PC-9 (cell line): Measurements from ENCODE around the gene SH3RF3. TPM values are rescaled to one million over a fixed set of nuclear protein-coding genes. Genes with fewer than 3 reads are reported as not detected.
"Not testable (repeated sequence)": the region's sequence is repeated elsewhere in the genome, so short reads cannot be mapped to it uniquely, and the experiment has no call there.

Experiments
- BruUV-seq: library from RNA; stranded (reverse); fragments of 400-500 nt; replicated peaks from 2 replicates; lab custom pipeline; 2021; lab: Mats Ljungman, UMichigan
- CTCF ChIA-PET: fragments of 300-600 bp; sonication (Branson Sonifier 250); formaldehyde crosslinking; loops from one replicate; lab custom pipeline; 2022; ENCODE audit warnings: antibody characterized with exemption; lab: Charles Lee
- POLR2A ChIA-PET: fragments of 300-600 bp; sonication (Branson Sonifier 250); formaldehyde crosslinking; loops from one replicate; lab custom pipeline; 2022; ENCODE audit warnings: antibody characterized with exemption; ENCODE audit not compliant: unreplicated experiment; lab: Charles Lee
- DNase-seq, 2 experiments: peaks; one replicate each; pipeline versions ENCODE4 v3.0.0 to v3.0.0-alpha.2; 2015 to 2022; ENCODE audit warnings: mixed read lengths in 1 of 2
- H2AFZ ChIP-seq: fragments of 200-600 bp; sonication (generic); 2 replicates; pipeline ENCODE4 v1.8.1; 2017; ENCODE audit warnings: antibody characterized with exemption
- H3F3A ChIP-seq: fragments of 200-600 bp; sonication (generic); 2 replicates; pipeline ENCODE4 v1.8.1; 2017; ENCODE audit warnings: antibody characterized with exemption, mild to moderate bottlenecking, low read depth; ENCODE audit not compliant: insufficient read depth
- H3K27ac ChIP-seq: fragments of 200-600 bp; sonication (generic); 2 replicates; pipeline ENCODE4 v1.6.1; 2016; ENCODE audit warnings: mixed run types
- H3K27me3 ChIP-seq: fragments of 200-600 bp; sonication (generic); 2 replicates; pipeline ENCODE4 v1.6.1; 2016; ENCODE audit warnings: low read depth, mixed run types; ENCODE audit not compliant: insufficient read depth
- H3K36me3 ChIP-seq: fragments of 200-600 bp; sonication (generic); 2 replicates; pipeline ENCODE4 v1.6.1; 2016; ENCODE audit warnings: low read depth, mixed run types
- H3K4me1 ChIP-seq: fragments of 200-600 bp; sonication (generic); replicated peaks from 2 replicates; pipeline ENCODE4 v1.6.1; 2016; ENCODE audit warnings: mixed run types; ENCODE audit not compliant: insufficient read depth
- H3K4me2 ChIP-seq: fragments of 200-600 bp; sonication (generic); 2 replicates; pipeline ENCODE4 v1.6.1; 2017; ENCODE audit warnings: mixed run types
- H3K4me3 ChIP-seq: fragments of 200-600 bp; sonication (generic); 2 replicates; pipeline ENCODE4 v1.6.1; 2016; ENCODE audit warnings: mixed run types
- H3K79me2 ChIP-seq: fragments of 200-600 bp; sonication (generic); 2 replicates; pipeline ENCODE4 v1.6.1; 2017; ENCODE audit warnings: low read depth, mixed run types
- H3K9me2 ChIP-seq: fragments of 200-600 bp; sonication (generic); 2 replicates; pipeline ENCODE4 v1.8.1; 2017; ENCODE audit warnings: mild to moderate bottlenecking; ENCODE audit not compliant: insufficient read depth
- H3K9me3 ChIP-seq: fragments of 200-600 bp; sonication (generic); 2 replicates; pipeline ENCODE4 v1.8.1; 2016; ENCODE audit warnings: low read depth; ENCODE audit not compliant: insufficient read depth
- H4K20me1 ChIP-seq: fragments of 200-600 bp; sonication (generic); 2 replicates; pipeline ENCODE4 v1.8.1; 2017; ENCODE audit not compliant: insufficient read depth
- CTCF ChIP-seq: fragments of 200-600 bp; sonication (generic); conservative IDR thresholded peaks from 2 replicates; pipeline ENCODE4 v1.6.1; 2017; ENCODE audit warnings: mixed run types, antibody characterized with exemption, mild to moderate bottlenecking, moderate library complexity
- EZH2 ChIP-seq: fragments of 200-600 bp; sonication (generic); IDR thresholded peaks from 2 replicates; pipeline ENCODE4 v1.8.0; 2017; ENCODE audit warnings: antibody characterized with exemption, low read depth
- intact Hi-C: fragments of 100-400 bp; cut with micrococcal nuclease; formaldehyde crosslinking; loops from one replicate; pipeline ENCODE4 v1.10.0; 2022; ENCODE audit not compliant: unreplicated experiment
- total RNA-seq: library from RNA; stranded (reverse); gene quantifications from 2 replicates; pipeline ENCODE4 v1.2.3, GENCODE V29; 2021

Gene SH3RF3
- total RNA-seq, 1 experiment from 2014 or later: 6.1 TPM

GRCh38 chr2:109222422-109222821 is 93.4 kb downstream of the SH3RF3 start:
- H3K4me2 ChIP-seq: no peak overlapping the region
- H3K9me2 ChIP-seq: no peaks in the 10 kb centered on the region
- H2AFZ ChIP-seq: no peak overlapping the region
- H3K4me3 ChIP-seq: no peak overlapping the region
- CTCF ChIA-PET: no interaction called here
- TF ChIP-seq EZH2: no peak
- no peak for TF ChIP-seq CTCF
- POLR2A ChIA-PET: no interaction called here
- H3K4me1 ChIP-seq: no peaks in the 10 kb centered on the region; the same call in 1 of the 2 replicates
- H3K79me2 ChIP-seq: 0 out of 2 replicates have a peak, but pooled peaks cover 5% of the 10 kb centered on the region
- no peaks in the 10 kb centered on the region for H4K20me1 ChIP-seq
- H3F3A ChIP-seq: no peaks in the 10 kb centered on the region
- H3K9me3 ChIP-seq: no peaks in the 10 kb centered on the region
- intact Hi-C loops: no loop called here
- H3K27me3 ChIP-seq: no peaks in the 10 kb centered on the region
- H3K27ac ChIP-seq: no peak overlapping the region
- DNase-seq: no peak
- H3K36me3 ChIP-seq: no peaks in the 10 kb centered on the region
- BruUV-seq: no TSS peak

- H2AFZ ChIP-seq: no peak overlapping the region
- H4K20me1 ChIP-seq: no peaks in the 10 kb centered on the region
- BruUV-seq: no TSS peak
- H3K79me2 ChIP-seq: 0 out of 2 replicates have a peak, but pooled peaks cover 5% of the 10 kb centered on the region
- H3K4me1 ChIP-seq: no peaks in the 10 kb centered on the region; the same call in 1 of the 2 replicates
- no peak overlapping the region for H3K27ac ChIP-seq
- intact Hi-C loops: no loop called here
- ChIA-PET CTCF (interaction anchor here (0.6 kb wide), 1 partner anchor 364 kb away, joined by 3 read pairs; no protein-coding TSS in a partner anchor), POLR2A (no interaction called here)
- H3F3A ChIP-seq: no peaks in the 10 kb centered on the region
- H3K36me3 ChIP-seq: no peaks in the 10 kb centered on the region
- H3K9me3 ChIP-seq: no peaks in the 10 kb centered on the region
- TF ChIP-seq CTCF (no peak), EZH2 (no peak)
- DNase-seq: no peak
- H3K4me3 ChIP-seq: no peak overlapping the region
- H3K9me2 ChIP-seq: no peaks in the 10 kb centered on the region
- H3K27me3 ChIP-seq: no peaks in the 10 kb centered on the region
- H3K4me2 ChIP-seq: no peak overlapping the region
Measured at GRCh38 chr2:109222825-109223471, 93.9 kb downstream of the SH3RF3 start.

- no peak overlapping the region for H3K27ac ChIP-seq
- no peak overlapping the region for H3K4me3 ChIP-seq
- peaks cover 5% of the 10 kb centered on the region; the same call in 1 of the 2 replicates for H3K79me2 ChIP-seq
- no TSS peak for BruUV-seq
- TF ChIP-seq EZH2 (no peak), CTCF (no peak)
- no peak overlapping the region for H2AFZ ChIP-seq
- H3K9me2 ChIP-seq: no peaks in the 10 kb centered on the region
- ChIA-PET CTCF (interaction anchor here (0.6 kb wide), 1 partner anchor 364 kb away, joined by 3 read pairs; no protein-coding TSS in a partner anchor), POLR2A (no interaction called here)
- no peak overlapping the region for H3K4me2 ChIP-seq
- no peaks in the 10 kb centered on the region for H3K36me3 ChIP-seq
- H3K9me3 ChIP-seq: no peaks in the 10 kb centered on the region
- no peaks in the 10 kb centered on the region for H3K27me3 ChIP-seq
- no peaks in the 10 kb centered on the region; the same call in 1 of the 2 replicates for H3K4me1 ChIP-seq
- H3F3A ChIP-seq: no peaks in the 10 kb centered on the region
- no peaks in the 10 kb centered on the region for H4K20me1 ChIP-seq
- intact Hi-C loops: no loop called here
- DNase-seq: no peak
Measured at GRCh38 chr2:109223490-109223889, 94.5 kb downstream of the SH3RF3 start.

GRCh38 chr2:109224341-109224740 is 95.3 kb downstream of the SH3RF3 start:
- intact Hi-C loops, CTCF ChIA-PET: not testable (repeated sequence)

More at GRCh38 chr2:109224341-109224740, 95.3 kb downstream of the SH3RF3 start:
- H3K4me1 ChIP-seq, H3K27ac ChIP-seq, POLR2A ChIA-PET, H3K27me3 ChIP-seq, H3K36me3 ChIP-seq, BruUV-seq, H3K4me2 ChIP-seq, H3K9me2 ChIP-seq, H4K20me1 ChIP-seq, DNase-seq, H2AFZ ChIP-seq, H3K9me3 ChIP-seq, H3K79me2 ChIP-seq, H3F3A ChIP-seq, H3K4me3 ChIP-seq: not testable (repeated sequence)
